K562 (cell line): ENCODE measurements around the gene FANCG. TPM values are rescaled to one million over a fixed set of nuclear protein-coding genes. Genes with fewer than 3 reads are reported as not detected.

Source experiments
- ATAC-seq: fragments of 200-7000 bp; cut with Tn5 transposase; 3 replicates; pipeline ENCODE4 v1.9.1; 2020; ENCODE audit warnings: moderate library complexity
- BruUV-seq: library from RNA; stranded (reverse); fragments of 400-500 nt; replicated peaks from 2 replicates; lab custom pipeline; 2021; lab: Mats Ljungman, UMichigan
- CTCF ChIA-PET: fragments of 300-600 bp; formaldehyde crosslinking; extraction: SDS; loops from one replicate; lab custom pipeline; 2021; ENCODE audit warnings: low intra/inter-chr PET ratio; lab: Yijun Ruan, JAX
- POLR2A ChIA-PET: fragments of 300-600, 350-650 bp; sonication (Branson Sonifier 250); formaldehyde crosslinking; extraction: SDS; loops from one replicate; lab custom pipeline; 2021; ENCODE audit warnings: antibody characterized with exemption, inconsistent platforms; lab: Yijun Ruan, JAX
- DNase-seq, 4 experiments: peaks; one replicate each; pipeline versions ENCODE4 v3.0.0 to v3.0.0-alpha.2; 2011 to 2018; ENCODE audit warnings: low spot score in 3 of 4, mixed read lengths in 3 of 4; ENCODE audit errors: extremely low read depth in 1 of 4
- FAIRE-seq: peaks from 2 replicates; lab custom pipeline; 2011; peaks lifted over from hg19 to GRCh38; lab: Jason Lieb, UNC
- H2AFZ ChIP-seq: 2 replicates; pipeline ENCODE4 v1.6.0; 2011; ENCODE audit warnings: low read depth, low read length, control low read depth, inconsistent platforms
- H3K27ac ChIP-seq: fragments of 200-600 bp; 3 replicates; pipeline ENCODE4 v1.8.0; 2011; ENCODE audit warnings: low read depth, mild to moderate bottlenecking, control low read depth, inconsistent platforms, low read length, moderate library complexity, mixed read lengths; ENCODE audit errors: extremely low read depth
- H3K27me3 ChIP-seq, 2 experiments: fragments of 300-600 bp in 1 of 2; 2 replicates in 1 of 2; 3 replicates in 1 of 2; pipeline versions ENCODE4 v1.6.0 to v1.8.0; 2011; ENCODE audit warnings: inconsistent platforms in 2 of 2, low read length in 2 of 2, mild to moderate bottlenecking in 1 of 2, mixed read lengths in 1 of 2, moderate library complexity in 1 of 2; ENCODE audit not compliant: control insufficient read depth in 2 of 2, insufficient read depth in 2 of 2
- H3K36me3 ChIP-seq: fragments of 300-600 bp; 3 replicates; pipeline ENCODE4 v1.8.0; 2011; ENCODE audit warnings: mild to moderate bottlenecking, low read length, inconsistent platforms; ENCODE audit not compliant: control insufficient read depth, insufficient read depth
- H3K4me1 ChIP-seq, 2 experiments: fragments of 200-600 bp in 1 of 2; replicated peaks in 1 of 2; 2 replicates in 1 of 2; 3 replicates in 1 of 2; pipeline versions ENCODE4 v1.5.1 to v1.8.0; 2011; ENCODE audit warnings: inconsistent platforms in 2 of 2, low read length in 2 of 2, mild to moderate bottlenecking in 1 of 2, mixed read lengths in 1 of 2, moderate library complexity in 1 of 2; ENCODE audit not compliant: control insufficient read depth in 2 of 2, insufficient read depth in 2 of 2
- H3K4me2 ChIP-seq: 2 replicates; pipeline ENCODE4 v1.6.1; 2011; ENCODE audit warnings: low read length, control low read depth, inconsistent platforms, mixed read lengths; ENCODE audit not compliant: insufficient read depth
- H3K4me3 ChIP-seq: fragments of 200-600 bp; sonication (generic), shearing (Covaris generic); 2 replicates; pipeline ENCODE4 v1.5.1; 2016; ENCODE audit warnings: control low read depth, inconsistent platforms
- H3K79me2 ChIP-seq: fragments of 200-600 bp; 3 replicates; pipeline ENCODE4 v1.8.0; 2011; ENCODE audit warnings: low read length, inconsistent platforms; ENCODE audit not compliant: control insufficient read depth, insufficient read depth
- H3K9ac ChIP-seq, 2 experiments: 2 replicates each; pipeline versions ENCODE4 v1.6.0 to v1.6.1; 2011; ENCODE audit warnings: low read depth in 2 of 2, low read length in 2 of 2, control low read depth in 1 of 2, inconsistent platforms in 1 of 2, mild to moderate bottlenecking in 1 of 2, mixed read lengths in 1 of 2; ENCODE audit not compliant: insufficient read depth in 1 of 2
- H3K9me1 ChIP-seq: one replicate; pipeline ENCODE4 v1.6.0; 2011; ENCODE audit warnings: inconsistent platforms, mild to moderate bottlenecking, low read length, moderate library complexity; ENCODE audit not compliant: control insufficient read depth, insufficient read depth
- H3K9me3 ChIP-seq: replicated peaks from 2 replicates; pipeline ENCODE4 v1.5.1; 2011; ENCODE audit warnings: low read depth, low read length, inconsistent platforms; ENCODE audit not compliant: control insufficient read depth, insufficient read depth
- H4K20me1 ChIP-seq: replicated peaks from 2 replicates; pipeline ENCODE4 v1.6.1; 2011; ENCODE audit warnings: low read length, inconsistent platforms, mixed read lengths; ENCODE audit not compliant: control insufficient read depth, insufficient read depth
- ATF7 ChIP-seq: fragments of 450-650 bp; IDR thresholded peaks from 2 replicates; pipeline ENCODE4 v1.7.1; 2014; ENCODE audit warnings: mild to moderate bottlenecking, moderate library complexity
- ELF2 ChIP-seq: fragments of 250-450 bp; sonication (Bioruptor Pico); IDR thresholded peaks from 2 replicates; pipeline ENCODE4 v1.5.0; 2021; ENCODE audit warnings: mild to moderate bottlenecking
- EP400 ChIP-seq: fragments of 450-650 bp; IDR thresholded peaks from 2 replicates; pipeline ENCODE4 v1.6.1; 2017; ENCODE audit warnings: antibody characterized with exemption, mild to moderate bottlenecking, moderate library complexity
- HEY1 ChIP-seq: fragments of 250-450 bp; sonication (Bioruptor Pico); IDR thresholded peaks from 2 replicates; pipeline ENCODE4 v1.5.0; 2020; ENCODE audit warnings: mild to moderate bottlenecking, moderate library complexity, borderline replicate concordance
- HNRNPLL ChIP-seq: fragments of 200-400 bp; formaldehyde crosslinking; IDR thresholded peaks from 2 replicates; pipeline ENCODE4 v1.6.1; 2017; ENCODE audit warnings: low read length, low read depth, mild to moderate bottlenecking; ENCODE audit not compliant: poor library complexity, severe bottlenecking
- MED1 ChIP-seq: sonication (generic); formaldehyde crosslinking; IDR thresholded peaks from 2 replicates; pipeline ENCODE4 v1.8.1; 2023; ENCODE audit warnings: missing genetic modification reagents, borderline replicate concordance
- ZNF253 ChIP-seq: fragments of 250-450 bp; sonication (Bioruptor Pico); conservative IDR thresholded peaks from 2 replicates; pipeline ENCODE4 v1.6.1; 2021; ENCODE audit warnings: mild to moderate bottlenecking
- ZNF324 ChIP-seq: fragments of 250-450 bp; sonication (Bioruptor Pico); IDR thresholded peaks from 2 replicates; pipeline ENCODE4 v1.4.0; 2020; ENCODE audit warnings: mild to moderate bottlenecking
- WGBS: fragments of 100-300 bp; shearing (Covaris generic); methylation state at CpG from one replicate; pipeline ENCODE4 v1.1.6; 2016; ENCODE audit warnings: low coverage, mixed read lengths; ENCODE audit not compliant: insufficient coverage; ENCODE audit errors: missing lambda C conversion rate; 5-methylcytosine and 5-hydroxymethylcytosine counted together
- in situ Hi-C: fragments of 300-500 bp; cut with MboI; formaldehyde crosslinking; loops from 4 replicates; pipeline ENCODE4 v1.15.0; 2018; ENCODE audit warnings: inconsistent platforms, mixed read lengths
- intact Hi-C: fragments of 100-400 bp; cut with micrococcal nuclease; formaldehyde crosslinking; loops from 2 replicates; pipeline ENCODE4 v1.14.2; 2022
- polyA plus RNA-seq, 8 experiments: library from polyadenylated mRNA; depleted of rRNA in 4 of 8; stranded (reverse) in 5 of 8; unstranded in 3 of 8; fragments of >200 nt; fragmentation: Nextera tagmentation in 2 of 8; fragmentation: Illumina TruSeq in 1 of 8; extraction: Ambion mirVana in 2 of 8; extraction: Trizol in 1 of 8; gene quantifications; 2 replicates each; pipeline versions ENCODE4 v1.2.1 to v1.2.3, GENCODE V29; 2011 to 2014; ENCODE audit warnings: inconsistent platforms in 1 of 8, missing spikeins in 1 of 8
- total RNA-seq, 7 experiments: library from RNA; depleted of rRNA in 6 of 7; stranded (reverse); fragments of >200 nt in 6 of 7; fragmentation: Illumina TruSeq in 2 of 7; extraction: Trizol in 2 of 7; gene quantifications; 2 replicates each; pipeline versions ENCODE4 v1.2.1 to v1.2.3, GENCODE V29; 2011 to 2021; ENCODE audit warnings: low replicate concordance in 1 of 7
- TF ChIP-seq, protein P1 (sequence below): fragments of 450-650 bp; formaldehyde crosslinking; IDR thresholded peaks from 2 replicates; pipeline ENCODE4 v1.4.0; 2020; ENCODE audit warnings: mild to moderate bottlenecking, moderate library complexity
- TF ChIP-seq, protein P2 (sequence below): fragments of 250-450 bp; sonication (Bioruptor Pico); IDR thresholded peaks from 2 replicates; pipeline ENCODE4 v1.8.0; 2021; ENCODE audit warnings: moderate library complexity, mild to moderate bottlenecking, inconsistent platforms
- TF ChIP-seq, protein P3 (sequence below): fragments of 450-650 bp; IDR thresholded peaks from 2 replicates; pipeline ENCODE4 v1.7.1; 2018; ENCODE audit warnings: mild to moderate bottlenecking, low read depth; ENCODE audit not compliant: partially characterized antibody
- TF ChIP-seq, protein P4 (sequence below): IDR thresholded peaks from 2 replicates; pipeline ENCODE4 v1.6.1; 2011; ENCODE audit warnings: borderline replicate concordance, low read depth, mild to moderate bottlenecking, moderate library complexity, low read length; ENCODE audit not compliant: insufficient read depth, poor library complexity, severe bottlenecking
- TF ChIP-seq, protein P5 (sequence below): fragments of 250-450 bp; sonication (Bioruptor Pico); IDR thresholded peaks from 2 replicates; pipeline ENCODE4 v1.8.0; 2022; ENCODE audit warnings: moderate library complexity, mild to moderate bottlenecking, inconsistent platforms

The FANCG gene
- total and polyA plus RNA-seq, 9 of the 15 experiments (the other 6 are each of a cell fraction or from before 2014, with no cell fraction given): 7.5 to 43.9 (median 31.0) TPM

DNA sequence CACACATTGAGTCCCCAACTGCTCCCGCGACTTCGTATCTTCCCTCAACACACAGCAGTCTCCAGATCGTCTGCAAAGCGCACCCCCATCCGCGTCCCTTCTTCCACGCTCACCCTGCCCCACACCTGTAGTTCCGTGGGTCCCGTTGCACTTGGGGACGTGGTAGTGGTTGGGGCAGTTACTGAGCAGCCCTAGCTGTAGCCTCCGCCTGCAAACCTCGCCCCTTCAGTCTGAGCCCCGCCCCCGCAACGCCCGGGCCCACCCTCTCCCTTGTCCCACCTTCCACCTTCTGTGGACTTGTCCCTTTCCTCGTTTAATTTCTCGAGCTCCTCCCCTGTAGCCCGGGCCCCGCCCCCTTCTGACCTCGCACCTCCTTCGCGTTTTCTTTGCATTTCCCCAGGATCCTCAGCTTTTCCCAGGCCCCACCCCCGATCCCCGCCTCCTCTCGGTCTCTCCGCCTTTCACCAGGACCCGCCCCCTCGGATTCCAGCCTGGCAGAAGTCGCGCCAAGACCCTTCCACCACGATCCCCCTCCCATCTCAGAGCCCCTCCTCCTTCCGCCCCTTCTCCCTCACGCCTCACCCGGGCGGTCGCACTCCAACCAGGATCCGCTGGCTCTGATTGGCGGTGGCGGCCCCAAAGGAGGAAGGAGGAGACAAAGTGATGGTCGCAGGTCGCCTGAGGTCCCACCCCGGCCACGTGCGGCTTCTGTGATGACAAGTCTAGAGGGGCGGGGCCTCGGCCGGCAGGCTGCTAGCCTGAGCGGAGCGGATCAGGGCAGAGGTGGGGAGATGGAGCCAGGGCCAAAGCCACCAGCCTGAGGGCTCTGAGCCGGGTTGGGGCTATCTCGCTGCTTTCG lies 36.2 kb upstream of the FANCG start, which contains the start of gene ATOSB:
ATOSB (minus strand) TSS at position 183 of the 859 bp plus-strand sequence. CDS start 7,588 bp downstream, outside the sequence.
- no TSS peak for BruUV-seq
- Histone ChIP-seq H4K20me1 (peaks cover 4% of the 10 kb centered on the region), H3K36me3 (no peaks in the 10 kb centered on the region), H3K9me3 (no peaks in the 10 kb centered on the region), H3K4me3 (peak within 1 kb of the TSS; percentile 58), H3K79me2 (peaks cover 31% of the 10 kb centered on the region), H3K9me1 (no peaks in the 10 kb centered on the region), H3K9ac (peak within 1 kb of the TSS; percentile 52 to 88), H2AFZ (peak within 1 kb of the TSS; percentile 95), H3K4me1 (peaks cover 23 to 31% of the 10 kb centered on the region in 2 experiments), H3K4me2 (peak within 1 kb of the TSS; percentile 99), H3K27me3 (no peaks in the 10 kb centered on the region), H3K27ac (peak within 1 kb of the TSS; percentile 65)
- DNase-seq: peak; percentile 82 to 94 (median 86)
- ATAC-seq: peak; percentile 81
- CTCF ChIA-PET: interaction anchor here (1.3 to 1.9 kb wide), 3 partner anchors 143 to 437 kb away, joined by 3 to 13 read pairs (median 11); no protein-coding TSS in a partner anchor
- in situ Hi-C loops (loop anchor here (5.0 kb wide), 2 partner anchors 141 to 356 kb away; no protein-coding TSS in a partner anchor), intact Hi-C loops (loop anchor here (1.0 to 5.0 kb wide), 4 partner anchors 19 to 143 kb away; partner anchors contain the start of genes PIGO, UNC13B and VCP)
- 0% methylated on average over 39 of the region's 54 CpGs for WGBS
- FAIRE-seq: peak; percentile 86
- POLR2A ChIA-PET: interaction anchor here (1.1 kb wide), 2 partner anchors 355 to 543 kb away, joined by 3 to 5 read pairs; no protein-coding TSS in a partner anchor
- no peak for TF ChIP-seq MED1
- TF ChIP-seq ATF7: 0 out of 2 replicates have a peak, but pooled peaks have one; percentile 30
- TF ChIP-seq, protein P1, sequence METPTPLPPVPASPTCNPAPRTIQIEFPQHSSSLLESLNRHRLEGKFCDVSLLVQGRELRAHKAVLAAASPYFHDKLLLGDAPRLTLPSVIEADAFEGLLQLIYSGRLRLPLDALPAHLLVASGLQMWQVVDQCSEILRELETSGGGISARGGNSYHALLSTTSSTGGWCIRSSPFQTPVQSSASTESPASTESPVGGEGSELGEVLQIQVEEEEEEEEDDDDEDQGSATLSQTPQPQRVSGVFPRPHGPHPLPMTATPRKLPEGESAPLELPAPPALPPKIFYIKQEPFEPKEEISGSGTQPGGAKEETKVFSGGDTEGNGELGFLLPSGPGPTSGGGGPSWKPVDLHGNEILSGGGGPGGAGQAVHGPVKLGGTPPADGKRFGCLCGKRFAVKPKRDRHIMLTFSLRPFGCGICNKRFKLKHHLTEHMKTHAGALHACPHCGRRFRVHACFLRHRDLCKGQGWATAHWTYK (CRISPR knock-in tag): no peak
- no peak for TF ChIP-seq ELF2 (CRISPR knock-in tag)
- TF ChIP-seq ZNF253: no peak
- TF ChIP-seq HEY1 (CRISPR knock-in tag): no peak
- TF ChIP-seq HNRNPLL: peak; percentile 25
- TF ChIP-seq, protein P2, sequence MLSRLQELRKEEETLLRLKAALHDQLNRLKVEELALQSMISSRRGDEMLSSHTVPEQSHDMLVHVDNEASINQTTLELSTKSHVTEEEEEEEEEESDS (CRISPR knock-in tag): no peak
- TF ChIP-seq, protein P3, sequence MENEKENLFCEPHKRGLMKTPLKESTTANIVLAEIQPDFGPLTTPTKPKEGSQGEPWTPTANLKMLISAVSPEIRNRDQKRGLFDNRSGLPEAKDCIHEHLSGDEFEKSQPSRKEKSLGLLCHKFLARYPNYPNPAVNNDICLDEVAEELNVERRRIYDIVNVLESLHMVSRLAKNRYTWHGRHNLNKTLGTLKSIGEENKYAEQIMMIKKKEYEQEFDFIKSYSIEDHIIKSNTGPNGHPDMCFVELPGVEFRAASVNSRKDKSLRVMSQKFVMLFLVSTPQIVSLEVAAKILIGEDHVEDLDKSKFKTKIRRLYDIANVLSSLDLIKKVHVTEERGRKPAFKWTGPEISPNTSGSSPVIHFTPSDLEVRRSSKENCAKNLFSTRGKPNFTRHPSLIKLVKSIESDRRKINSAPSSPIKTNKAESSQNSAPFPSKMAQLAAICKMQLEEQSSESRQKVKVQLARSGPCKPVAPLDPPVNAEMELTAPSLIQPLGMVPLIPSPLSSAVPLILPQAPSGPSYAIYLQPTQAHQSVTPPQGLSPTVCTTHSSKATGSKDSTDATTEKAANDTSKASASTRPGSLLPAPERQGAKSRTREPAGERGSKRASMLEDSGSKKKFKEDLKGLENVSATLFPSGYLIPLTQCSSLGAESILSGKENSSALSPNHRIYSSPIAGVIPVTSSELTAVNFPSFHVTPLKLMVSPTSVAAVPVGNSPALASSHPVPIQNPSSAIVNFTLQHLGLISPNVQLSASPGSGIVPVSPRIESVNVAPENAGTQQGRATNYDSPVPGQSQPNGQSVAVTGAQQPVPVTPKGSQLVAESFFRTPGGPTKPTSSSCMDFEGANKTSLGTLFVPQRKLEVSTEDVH: no peak
- peak; percentile 68 for TF ChIP-seq EP400
- no peak for TF ChIP-seq ZNF324 (CRISPR knock-in tag)
- TF ChIP-seq, protein P4, sequence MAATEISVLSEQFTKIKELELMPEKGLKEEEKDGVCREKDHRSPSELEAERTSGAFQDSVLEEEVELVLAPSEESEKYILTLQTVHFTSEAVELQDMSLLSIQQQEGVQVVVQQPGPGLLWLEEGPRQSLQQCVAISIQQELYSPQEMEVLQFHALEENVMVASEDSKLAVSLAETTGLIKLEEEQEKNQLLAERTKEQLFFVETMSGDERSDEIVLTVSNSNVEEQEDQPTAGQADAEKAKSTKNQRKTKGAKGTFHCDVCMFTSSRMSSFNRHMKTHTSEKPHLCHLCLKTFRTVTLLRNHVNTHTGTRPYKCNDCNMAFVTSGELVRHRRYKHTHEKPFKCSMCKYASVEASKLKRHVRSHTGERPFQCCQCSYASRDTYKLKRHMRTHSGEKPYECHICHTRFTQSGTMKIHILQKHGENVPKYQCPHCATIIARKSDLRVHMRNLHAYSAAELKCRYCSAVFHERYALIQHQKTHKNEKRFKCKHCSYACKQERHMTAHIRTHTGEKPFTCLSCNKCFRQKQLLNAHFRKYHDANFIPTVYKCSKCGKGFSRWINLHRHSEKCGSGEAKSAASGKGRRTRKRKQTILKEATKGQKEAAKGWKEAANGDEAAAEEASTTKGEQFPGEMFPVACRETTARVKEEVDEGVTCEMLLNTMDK: no peak
- TF ChIP-seq, protein P5, sequence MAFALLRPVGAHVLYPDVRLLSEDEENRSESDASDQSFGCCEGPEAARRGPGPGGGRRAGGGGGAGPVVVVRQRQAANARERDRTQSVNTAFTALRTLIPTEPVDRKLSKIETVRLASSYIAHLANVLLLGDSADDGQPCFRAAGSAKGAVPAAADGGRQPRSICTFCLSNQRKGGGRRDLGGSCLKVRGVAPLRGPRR: no peak
